GM21360 (cell line): ENCODE measurements around the gene XXYLT1.
"Not testable (repeated sequence)": the region's sequence is repeated elsewhere in the genome, so short reads cannot be mapped to it uniquely, and the experiment has no call there.

Experiments
- ATAC-seq: cut with Tn5 transposase; IDR thresholded peaks from one replicate; pipeline ENCODE4 v1.9.1; 2021; ENCODE audit warnings: mild to moderate bottlenecking, moderate library complexity; ENCODE audit not compliant: unreplicated experiment

The XXYLT1 gene

DNA sequence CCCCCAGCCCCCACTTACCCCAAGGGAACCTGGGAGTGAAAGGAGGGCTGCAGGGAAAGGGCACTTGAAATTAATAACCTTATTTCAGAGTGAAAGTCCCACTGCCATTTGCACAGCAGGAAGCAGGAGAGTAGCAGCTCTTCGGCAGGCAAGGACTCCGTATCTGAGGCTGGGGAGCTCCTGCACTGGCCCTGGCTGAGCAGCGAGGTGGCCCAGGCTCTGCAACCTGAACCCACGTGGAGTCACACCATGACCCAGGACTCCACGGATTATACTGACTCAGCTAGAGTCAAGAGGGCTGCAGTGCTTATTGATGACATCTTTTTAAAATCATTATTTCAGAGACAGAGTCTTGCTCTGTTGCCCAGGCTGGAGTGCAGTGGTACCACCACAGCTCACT is 214.5 kb downstream of the XXYLT1 start:
- ATAC-seq, result no peak

DNA sequence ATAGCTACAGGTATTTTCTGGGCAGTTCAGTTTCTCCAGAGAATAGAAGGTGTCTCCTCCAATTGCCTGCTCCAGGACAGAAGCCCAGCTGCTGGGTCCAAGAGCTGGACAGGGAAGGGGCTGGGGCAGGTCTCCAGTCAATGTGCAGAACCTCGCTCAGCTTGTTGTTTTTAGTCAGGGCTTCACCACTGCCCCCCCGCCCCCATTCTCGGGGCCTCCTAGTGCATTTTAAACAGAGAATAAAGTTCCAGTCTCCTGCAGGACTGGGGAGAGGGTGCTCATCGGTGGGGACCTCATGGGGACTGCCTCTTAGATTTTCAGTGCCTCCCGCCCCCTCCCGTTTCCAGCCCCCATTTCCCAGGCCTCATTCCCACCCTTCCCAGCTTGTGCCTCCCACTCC is 216.6 kb downstream of the XXYLT1 start:
- no peak for ATAC-seq

DNA sequence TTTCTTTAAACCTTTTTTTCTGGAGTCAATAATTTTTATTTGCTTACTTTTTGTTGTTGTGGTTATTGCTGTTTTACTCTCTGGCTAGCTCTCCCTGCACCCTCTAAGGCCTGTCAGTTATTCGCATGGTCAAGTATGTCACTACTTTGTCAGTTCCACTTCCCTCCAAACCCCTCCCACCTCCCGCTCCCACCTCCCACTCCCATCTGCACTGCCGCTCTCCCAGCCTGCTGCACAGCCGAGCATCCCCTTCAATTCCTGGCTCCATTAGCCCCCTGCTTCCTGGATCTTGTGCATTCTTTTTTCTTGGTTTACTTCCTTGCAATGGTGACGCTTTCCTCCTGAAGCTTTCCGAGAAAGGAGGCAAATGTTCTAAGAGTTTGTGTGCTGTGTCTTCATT is 218.0 kb downstream of the XXYLT1 start:
- ATAC-seq, result no peak

DNA sequence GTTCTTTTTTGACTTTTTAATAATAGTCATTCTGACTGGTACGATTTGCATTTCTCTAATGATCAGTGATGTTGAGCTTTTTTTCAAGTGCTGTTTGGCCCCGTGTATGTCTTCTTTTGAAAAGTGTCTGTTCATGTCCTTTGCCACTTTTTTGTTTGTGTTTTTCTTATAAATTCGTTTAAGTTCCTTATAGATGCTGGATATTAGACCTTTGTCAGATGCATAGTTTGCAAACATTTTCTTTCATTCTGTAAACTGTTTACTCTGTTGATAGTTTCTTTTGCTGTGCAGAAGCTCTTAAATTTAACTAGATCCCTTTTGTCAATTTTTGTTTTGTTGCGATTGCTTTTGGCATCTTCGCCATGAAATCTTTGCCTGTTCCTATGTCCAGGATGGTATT is 220.7 kb downstream of the XXYLT1 start:
- ATAC-seq, result not testable (repeated sequence)

DNA sequence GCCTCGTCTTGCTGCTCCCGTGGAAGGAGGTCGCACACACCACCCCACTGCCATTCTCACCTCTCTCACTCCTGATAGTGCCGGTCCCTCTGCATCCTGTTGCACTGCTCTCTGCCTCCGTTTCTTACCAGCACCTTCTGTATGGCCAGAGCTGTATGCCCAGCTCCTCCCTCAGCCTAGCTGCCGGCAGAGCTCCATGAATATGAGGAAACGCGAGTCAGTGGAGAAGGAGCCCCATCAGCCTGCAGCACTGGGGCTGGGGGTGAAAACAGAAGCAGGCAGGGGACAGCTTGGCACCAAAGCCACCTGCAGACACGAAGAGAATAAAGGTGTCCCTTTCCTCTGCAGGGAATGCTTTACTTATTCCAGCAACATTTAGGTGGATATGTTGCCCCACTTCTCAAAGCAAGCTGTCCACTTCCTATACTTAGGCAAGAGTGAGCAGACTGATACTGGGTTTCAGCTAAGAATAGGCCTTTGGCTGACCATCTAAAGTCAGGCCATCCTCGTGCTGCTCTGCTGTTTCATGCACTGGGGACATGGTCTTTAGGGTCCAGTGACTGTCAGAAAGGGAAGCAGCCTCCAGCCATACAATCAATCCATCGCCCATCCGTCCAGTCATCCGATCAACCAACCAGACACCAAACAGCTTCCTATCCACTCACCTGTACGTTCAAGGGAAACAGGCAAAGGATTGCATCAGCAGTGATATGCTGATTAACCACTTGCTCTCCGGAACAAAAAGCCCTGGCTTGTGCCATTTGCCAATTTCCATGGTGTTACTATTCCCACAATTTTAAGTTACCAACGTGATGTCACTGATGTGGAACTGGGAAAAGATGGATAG is 222.7 kb downstream of the XXYLT1 start:
- no peak for ATAC-seq

DNA sequence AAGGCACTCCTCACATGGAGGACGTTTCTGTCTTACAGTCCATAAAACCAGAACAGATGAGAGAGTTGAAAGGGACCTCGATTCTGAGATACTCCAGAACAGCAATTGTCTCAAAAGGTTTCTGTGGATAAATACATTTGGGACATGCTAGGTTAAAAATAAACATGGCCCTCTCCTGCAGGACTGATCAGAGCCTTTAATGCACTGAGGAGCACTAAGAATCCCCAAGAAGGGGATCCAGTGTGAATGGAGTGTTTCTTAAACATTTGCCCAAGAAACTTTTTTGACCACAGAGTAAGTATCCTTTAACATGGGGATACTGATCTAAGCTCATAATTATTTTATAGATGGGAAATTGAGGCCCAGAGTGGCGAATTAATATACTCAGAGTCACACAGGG is 223.4 kb downstream of the XXYLT1 start:
- no peak for ATAC-seq

DNA sequence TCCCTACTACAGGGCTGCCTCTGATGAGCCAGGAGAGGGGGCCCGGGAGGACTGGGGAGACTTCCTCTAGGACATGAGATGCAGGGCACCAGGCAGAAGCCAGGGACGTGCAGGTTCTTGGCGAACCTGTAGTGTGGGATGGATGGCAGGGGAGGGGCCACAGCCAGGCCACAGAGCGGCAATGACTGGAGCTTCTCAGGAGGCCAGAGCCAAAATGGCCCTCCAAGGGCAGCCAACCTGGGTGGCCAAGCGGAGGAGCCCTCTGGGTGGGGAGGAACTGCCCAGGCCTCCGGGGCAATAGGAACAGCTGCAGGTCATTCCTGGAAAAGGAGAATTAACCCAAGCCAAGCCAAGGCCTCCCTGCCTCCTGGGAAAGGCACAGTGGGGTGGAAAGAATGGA is 224.5 kb downstream of the XXYLT1 start:
- no peak for ATAC-seq

DNA sequence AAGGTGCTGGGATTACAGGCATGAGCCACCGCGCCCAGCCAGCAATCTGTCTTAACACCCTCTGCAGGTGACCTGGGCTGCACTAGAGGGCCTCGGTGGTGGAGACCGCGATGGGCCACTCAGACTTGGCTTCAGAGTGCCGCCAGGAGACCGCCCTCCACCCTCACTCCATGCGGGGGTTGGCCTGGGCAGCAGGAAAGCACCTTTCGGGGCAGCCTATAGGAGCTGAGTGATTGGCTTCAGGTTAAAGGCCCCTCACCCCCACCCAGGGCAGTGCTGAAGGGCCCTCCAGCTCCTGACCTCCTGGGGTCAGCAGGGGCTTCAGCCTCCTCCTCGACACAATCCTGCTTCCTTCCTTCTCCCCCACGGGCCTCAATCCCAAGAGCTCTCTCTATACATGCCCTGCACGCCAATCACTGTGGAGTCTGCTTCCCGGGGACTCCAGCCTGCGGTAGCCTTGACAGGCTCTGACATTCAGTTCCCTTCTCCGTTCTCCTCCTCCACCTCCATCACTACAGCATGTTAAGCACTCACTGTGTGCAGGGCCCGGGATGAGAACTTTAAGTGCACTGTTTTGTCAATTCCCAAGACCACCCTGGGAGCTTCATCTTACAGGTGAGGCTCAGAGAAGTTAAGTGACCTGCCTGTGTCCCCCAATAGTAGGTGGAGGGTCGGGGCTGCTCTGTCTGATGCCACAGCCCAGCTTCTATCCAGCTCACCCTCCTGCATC is 225.3 kb downstream of the XXYLT1 start:
- no peak for ATAC-seq

DNA sequence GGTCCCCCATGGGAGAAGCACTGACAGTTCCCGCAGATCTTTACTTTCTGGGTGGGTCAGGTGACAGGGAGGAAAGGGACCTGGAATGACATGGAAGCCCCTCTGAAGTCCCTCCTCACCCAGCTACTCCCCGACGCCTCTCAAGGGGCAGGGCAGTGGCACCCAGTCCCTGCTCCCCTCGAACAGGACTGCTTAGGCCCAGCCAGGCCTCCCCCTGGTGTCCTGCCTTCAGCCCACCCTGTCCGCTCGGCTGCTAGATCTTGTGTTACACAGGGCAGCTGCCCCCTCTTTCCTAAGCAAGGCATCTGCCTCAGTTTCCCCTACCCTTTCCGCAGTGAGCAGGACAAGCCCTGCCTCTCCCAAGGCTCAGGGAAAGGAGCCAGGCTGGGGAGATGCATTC is 226.5 kb downstream of the XXYLT1 start:
- ATAC-seq, result no peak

DNA sequence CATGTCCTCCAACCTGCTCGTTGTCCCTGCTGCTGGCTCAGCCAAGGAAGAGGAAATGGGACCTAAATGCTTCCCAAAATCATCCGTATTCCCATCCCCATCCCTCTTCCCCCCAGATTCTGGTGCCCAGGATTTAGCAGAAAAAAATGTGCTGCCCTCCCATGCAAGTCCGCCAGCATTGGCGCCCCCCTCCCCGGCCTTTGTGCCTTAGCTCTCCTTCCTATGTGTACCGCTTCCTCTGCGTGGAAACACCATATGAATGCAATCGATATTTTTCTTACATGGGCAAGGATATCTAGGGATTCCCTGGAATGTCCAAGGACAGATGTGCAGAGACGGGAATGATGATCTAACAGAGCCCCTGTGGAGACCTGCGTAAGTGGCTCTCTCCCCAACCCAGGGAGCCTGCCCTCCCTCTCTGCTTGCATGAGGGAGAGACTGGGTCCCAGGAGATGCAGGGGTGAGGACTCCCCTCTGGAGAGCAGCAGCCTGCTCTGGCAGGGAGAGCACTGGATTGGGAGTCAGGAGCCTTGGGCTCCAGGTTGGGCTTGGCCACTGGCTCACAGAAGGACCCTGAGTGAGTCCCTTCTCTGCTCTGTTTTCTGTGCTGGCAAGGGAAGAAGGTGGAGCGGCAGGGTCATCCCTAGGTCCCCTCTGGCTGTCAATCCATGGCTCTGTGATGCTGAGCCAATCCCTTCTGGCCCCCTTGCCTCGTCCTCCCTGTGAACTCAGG is 227.2 kb downstream of the XXYLT1 start:
- no peak for ATAC-seq

DNA sequence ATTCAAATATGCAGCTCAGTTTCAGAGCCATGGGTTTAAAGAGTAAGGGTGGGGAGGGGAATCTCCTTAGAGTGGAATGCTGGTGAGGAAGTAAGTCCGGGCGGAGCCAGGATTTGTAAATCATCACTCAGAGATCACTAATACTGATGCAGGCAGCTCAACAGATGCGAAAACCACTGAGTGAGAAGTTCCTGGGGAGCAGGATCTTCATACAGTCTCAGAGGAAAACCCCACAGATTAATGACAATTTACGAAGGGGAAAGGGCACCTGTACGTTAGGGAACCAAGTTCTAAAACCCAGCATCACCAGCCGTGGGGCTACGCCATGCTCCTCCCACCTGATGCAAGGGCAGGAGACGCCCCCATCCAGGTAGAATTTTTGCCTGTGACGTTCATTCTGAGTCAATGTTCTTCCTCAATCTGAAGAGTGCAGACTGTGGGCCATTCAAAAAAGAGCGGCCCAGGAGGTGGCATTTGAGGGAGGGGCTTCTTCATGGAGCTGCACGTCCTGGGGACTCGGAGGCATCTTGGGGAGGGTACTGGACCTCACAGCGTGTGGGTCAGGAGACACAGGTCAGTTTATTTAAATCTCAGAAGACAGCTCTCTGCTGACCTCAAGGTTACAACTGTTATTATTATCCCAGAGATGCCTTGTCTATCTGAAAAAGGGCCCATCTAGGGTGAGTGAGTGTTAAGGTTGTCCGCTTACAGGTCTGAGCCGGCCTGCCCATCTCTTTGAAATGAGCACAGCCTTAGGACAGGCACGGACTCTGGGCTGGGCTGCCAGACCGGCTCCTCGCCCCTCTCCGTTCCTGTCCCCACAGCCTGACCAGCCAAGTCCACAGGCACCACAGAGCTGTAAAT is 228.0 kb downstream of the XXYLT1 start:
- no peak for ATAC-seq

DNA sequence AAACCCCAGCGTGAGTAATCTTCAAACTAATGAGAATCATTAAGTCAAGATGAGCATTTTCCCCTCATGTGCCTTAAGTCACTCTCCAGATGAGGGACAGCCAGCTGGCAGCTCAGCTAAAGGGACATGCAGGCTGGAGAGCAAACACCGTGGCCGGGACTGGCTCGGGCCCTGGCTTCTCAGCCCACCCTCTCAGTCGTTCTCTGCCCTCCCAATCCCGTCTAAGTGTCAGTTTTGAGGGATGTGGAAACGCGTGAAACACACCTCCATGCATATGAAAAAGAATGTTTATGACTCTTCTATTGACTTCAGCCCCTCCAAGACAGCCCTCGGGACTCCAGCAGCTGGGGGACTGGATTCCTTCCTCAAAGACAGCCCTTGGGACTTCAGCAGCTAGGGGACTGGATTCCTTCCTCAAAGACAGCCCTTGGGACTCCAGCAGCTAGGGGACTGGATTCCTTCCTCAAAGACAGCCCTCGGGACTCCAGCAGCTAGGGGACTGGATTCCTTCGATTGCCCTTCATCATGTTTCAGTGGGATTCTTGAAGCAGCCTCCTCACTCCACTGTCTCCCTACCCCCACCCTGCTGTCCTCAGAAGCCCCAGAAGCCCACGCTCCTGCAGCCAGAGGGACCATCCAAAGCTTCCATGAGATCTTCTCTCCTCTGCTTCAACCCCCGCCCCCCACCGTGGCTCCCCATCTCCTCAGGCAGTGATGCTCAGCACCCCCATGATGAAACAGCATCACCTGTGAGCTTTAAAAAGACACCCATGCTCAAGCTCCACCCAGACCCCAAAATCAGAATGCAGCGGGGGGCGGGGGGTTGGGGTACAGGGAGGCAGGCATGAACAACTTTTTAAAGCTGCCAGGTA is 228.9 kb downstream of the XXYLT1 start:
- ATAC-seq, result no peak

DNA sequence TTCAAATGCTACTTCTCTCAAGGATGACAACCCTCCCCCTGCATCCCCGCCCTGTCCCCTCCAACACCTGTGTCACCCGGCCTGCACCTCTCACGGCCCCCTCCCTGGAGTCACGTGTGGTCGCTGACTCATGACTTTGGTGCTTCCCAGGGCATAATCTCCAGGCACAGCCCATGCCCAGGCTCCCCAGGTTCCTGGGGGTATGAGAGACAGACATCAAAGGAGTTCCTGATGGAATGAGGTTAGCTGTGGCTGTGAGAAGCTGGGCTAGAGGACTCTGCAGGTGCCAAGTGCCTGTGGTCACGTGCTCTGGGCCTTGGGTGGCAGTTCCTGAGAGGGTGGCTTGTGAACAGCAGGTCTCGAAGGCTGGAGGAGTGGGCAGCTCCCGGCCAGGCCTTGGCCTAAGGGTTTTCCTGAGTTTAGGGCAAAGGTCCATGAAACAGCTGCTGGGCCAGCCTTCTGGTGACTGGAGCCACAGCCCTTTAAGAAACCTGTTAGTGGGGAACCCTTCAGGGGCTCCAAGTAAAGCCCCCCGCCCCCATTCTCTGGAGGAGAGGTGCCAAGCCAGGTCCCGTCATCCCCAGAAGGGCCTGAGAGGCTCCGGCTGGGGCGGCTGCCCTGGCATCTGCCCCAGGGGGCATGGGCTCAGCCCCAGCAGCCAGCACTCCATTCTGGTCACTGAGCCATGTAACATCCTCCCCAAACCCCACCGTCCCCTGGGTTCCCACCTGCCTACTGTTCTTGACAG is 230.0 kb downstream of the XXYLT1 start:
- ATAC-seq, result no peak

DNA sequence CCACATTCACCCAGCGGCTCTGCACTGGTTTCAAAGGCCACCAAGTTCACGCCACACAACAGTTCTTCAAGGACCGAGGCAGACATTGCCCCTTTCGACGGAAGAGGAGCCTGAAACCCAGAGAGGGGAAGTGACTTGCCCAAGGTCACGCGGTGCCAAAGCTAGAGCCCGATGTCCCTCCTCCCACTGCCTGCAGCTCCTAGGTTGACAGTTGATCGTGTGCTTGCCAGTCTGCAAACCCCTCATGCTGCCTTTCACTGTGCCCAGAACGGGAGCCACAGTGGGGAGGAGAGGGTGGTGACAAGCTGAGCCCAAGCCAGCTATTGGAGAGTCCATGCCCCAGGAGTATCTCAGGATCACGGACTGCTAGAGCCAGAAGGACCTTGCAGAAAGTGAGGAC is 230.9 kb downstream of the XXYLT1 start:
- no peak for ATAC-seq

DNA sequence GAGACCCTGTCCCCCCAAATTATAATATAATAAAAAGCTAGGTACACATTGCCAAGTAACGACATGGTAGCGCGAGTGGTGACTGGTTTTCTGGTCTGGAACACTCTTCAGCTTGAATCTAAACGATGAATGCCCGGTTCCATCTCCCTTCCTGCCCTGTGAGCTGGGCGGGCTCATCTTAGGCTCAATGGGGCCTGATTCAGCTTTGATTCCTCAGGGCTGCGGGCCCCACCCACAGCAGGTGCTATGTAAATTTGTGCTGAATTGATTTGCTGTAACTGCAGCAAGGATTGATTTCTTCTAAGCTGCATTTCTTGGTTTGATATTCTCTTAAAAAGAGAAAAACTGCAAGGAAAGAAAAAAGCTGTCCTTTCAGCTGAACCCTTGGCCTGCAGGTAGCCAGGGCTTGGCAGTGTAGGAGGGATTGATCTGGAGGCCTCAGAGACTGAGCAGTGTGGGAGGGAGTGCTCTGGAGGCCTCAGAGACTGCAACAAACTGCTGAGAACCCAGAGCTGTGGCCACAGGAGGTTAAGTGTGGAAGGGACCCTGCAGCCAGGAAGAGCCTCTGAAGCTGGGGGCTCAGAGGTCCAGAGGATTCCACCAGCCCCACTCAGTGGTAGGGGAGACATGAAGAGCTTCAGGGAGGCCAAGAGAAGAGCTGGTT is 231.6 kb downstream of the XXYLT1 start:
- ATAC-seq, result no peak

DNA sequence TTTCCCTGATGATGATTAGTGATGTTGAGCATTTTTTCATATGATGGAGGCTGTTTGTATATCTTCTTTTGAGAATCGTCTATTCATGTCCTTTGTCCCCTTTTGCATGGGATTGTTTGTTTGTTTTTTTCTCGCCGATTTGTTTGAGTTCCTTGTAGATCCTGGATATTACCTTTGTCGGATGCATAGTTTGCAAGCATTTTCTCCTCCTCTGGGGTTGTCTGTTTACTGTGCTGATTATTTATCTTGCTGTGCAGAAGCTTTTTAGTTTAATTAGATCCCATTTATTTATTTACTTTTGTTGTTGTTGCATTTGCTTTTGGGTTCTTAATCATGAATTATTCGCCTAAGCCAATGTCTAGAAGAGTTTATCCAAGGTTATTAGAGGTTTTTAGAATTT is 232.8 kb downstream of the XXYLT1 start:
- no peak for ATAC-seq

DNA sequence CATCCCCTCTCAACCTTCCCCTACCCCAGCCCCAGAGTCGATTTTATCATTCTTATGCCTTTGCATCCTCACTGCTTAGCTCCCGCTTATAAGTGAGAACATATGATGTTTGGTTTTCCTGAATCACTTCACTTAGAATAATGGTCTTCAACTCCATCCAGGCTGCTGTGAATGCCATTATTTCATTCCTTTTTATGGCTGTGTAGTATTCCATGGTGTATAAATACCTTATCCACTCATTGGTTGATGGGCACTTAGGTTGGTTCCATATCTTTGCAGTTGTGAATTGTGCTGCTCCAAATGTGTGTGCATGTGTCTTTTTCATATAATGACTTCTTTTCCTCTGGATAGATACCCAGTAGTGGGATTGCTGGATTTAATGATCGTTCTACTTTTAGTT is 233.4 kb downstream of the XXYLT1 start:
- not testable (repeated sequence) for ATAC-seq

DNA sequence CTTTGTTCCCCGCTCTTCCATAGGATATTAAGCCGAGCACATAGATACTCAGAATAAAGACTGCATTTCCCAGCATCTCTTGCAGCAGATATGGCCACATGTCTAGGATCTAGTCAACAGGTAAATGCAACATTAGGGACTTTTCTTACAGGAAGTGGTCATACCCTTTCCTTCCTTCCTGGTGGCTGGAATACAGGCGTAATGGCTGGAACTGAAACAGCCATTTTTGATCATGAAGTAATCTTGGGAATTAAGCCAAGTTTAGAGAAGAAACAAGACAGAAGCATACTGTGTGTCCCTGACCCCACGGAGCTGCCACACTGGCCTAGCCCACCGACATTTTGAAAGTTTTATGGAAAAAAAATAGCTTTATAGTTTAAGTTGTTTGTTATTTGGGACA is 234.0 kb downstream of the XXYLT1 start:
- ATAC-seq, result no peak

DNA sequence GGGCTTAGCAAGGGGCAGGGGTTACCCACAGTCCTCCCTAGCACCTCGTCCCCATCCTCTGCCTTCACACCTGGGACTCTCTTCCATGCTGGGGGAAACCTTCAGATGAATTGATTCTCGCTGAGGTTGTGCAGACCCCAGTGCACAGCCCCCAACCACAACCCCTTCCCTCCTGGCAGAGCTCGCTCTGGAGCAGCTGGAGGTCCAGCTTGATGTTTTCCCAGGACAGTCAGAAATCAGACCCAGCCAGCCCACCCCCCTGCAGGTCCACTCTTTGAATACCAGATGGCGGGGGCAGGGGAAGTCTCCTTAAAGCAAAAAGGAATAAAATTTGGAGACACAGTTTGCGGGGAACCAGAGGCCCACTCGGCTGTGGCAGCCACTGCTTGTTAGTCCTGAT is 234.4 kb downstream of the XXYLT1 start:
- ATAC-seq, result no peak
